Neural progenitor cell (in vitro differentiated cells): ENCODE data around the gene OLFML2B.

Source experiments
- EZH2phosphoT487 ChIP-seq: fragments of 200-600 bp; sonication (generic); IDR thresholded peaks from 2 replicates; pipeline ENCODE4 v1.6.1; 2017; ENCODE audit warnings: antibody characterized with exemption
- TF ChIP-seq, protein P1 (sequence below): fragments of 200-600 bp; sonication (generic); IDR thresholded peaks from 2 replicates; pipeline ENCODE4 v1.5.1; 2017; ENCODE audit warnings: antibody characterized with exemption, mild to moderate bottlenecking

- no peak for TF ChIP-seq EZH2phosphoT487
- TF ChIP-seq, protein P1, sequence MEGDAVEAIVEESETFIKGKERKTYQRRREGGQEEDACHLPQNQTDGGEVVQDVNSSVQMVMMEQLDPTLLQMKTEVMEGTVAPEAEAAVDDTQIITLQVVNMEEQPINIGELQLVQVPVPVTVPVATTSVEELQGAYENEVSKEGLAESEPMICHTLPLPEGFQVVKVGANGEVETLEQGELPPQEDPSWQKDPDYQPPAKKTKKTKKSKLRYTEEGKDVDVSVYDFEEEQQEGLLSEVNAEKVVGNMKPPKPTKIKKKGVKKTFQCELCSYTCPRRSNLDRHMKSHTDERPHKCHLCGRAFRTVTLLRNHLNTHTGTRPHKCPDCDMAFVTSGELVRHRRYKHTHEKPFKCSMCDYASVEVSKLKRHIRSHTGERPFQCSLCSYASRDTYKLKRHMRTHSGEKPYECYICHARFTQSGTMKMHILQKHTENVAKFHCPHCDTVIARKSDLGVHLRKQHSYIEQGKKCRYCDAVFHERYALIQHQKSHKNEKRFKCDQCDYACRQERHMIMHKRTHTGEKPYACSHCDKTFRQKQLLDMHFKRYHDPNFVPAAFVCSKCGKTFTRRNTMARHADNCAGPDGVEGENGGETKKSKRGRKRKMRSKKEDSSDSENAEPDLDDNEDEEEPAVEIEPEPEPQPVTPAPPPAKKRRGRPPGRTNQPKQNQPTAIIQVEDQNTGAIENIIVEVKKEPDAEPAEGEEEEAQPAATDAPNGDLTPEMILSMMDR: no peak
Observed at GRCh38 chr1:161956097-161956496, 67.6 kb downstream of the OLFML2B start.
